Upper lobe of right lung (tissue), 1 donor: Measurements from ENCODE around the gene PLPP6. TPM values are rescaled to one million over a fixed set of nuclear protein-coding genes. Genes with fewer than 3 reads are reported as not detected.

Experiments
- ATAC-seq: fragments of 200-7000 bp; cut with Tn5 transposase; one replicate; pipeline ENCODE4 v1.9.1; 2020; ENCODE audit warnings: mild to moderate bottlenecking, moderate library complexity
- DNase-seq: peaks from one replicate; pipeline ENCODE4 v3.0.0-alpha.2; 2020
- H3K27ac ChIP-seq: fragments of 200-600 bp; one replicate; pipeline ENCODE4 v1.8.0; 2022
- H3K27me3 ChIP-seq: fragments of 200-600 bp; one replicate; pipeline ENCODE4 v1.8.0; 2022; ENCODE audit warnings: mild to moderate bottlenecking
- H3K36me3 ChIP-seq: fragments of 200-600 bp; one replicate; pipeline ENCODE4 v1.8.0; 2022
- H3K4me1 ChIP-seq: fragments of 200-600 bp; one replicate; pipeline ENCODE4 v1.8.0; 2022
- H3K4me3 ChIP-seq: fragments of 200-600 bp; one replicate; pipeline ENCODE4 v1.8.0; 2022; ENCODE audit warnings: mild to moderate bottlenecking
- H3K9me3 ChIP-seq: fragments of 200-600 bp; one replicate; pipeline ENCODE4 v1.8.0; 2022
- CTCF ChIP-seq: fragments of 200-600 bp; IDR thresholded peaks from one replicate; pipeline ENCODE4 v1.8.0; 2022; ENCODE audit warnings: antibody characterized with exemption
- intact Hi-C: fragments of 100-400 bp; cut with DNase I; formaldehyde crosslinking; loops from one replicate; pipeline ENCODE4 v1.11.0; 2022
- total RNA-seq: library from RNA; stranded (reverse); fragmentation: NEBNext Ultra II Directional; extraction: Animal tissue kit (Norgen Biotek cat#: 25700); gene quantifications from one replicate; pipeline ENCODE4 v1.2.1, GENCODE V29; 2021
- donor health status: DM: no; HTN: yes; CAD: no; lungs with severe emphysema.

Gene PLPP6
- total RNA-seq, 1 donor from 2014 or later = 5.5 TPM

DNA sequence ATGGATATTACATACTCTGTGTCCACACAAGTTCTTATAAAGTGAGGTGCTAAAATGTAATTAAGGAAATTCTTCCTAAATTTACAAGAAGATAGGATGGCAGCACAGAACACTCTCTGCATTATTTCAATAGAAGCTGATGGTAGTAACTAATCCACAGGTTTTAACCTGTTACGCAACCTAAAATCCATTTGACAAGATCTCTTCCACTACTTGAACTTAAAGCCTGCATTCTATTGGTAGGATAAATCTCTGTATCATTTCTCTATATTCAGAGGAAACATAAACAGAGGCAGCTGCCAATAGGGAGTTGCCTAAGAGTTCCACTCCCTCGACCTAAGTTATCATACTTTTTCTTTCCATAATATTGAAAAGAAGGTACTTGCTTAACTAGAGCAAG, 38.8 kb downstream of the PLPP6 start:
- Histone ChIP-seq H3K9me3 (no peaks in the 10 kb centered on the region), H3K27me3 (no peaks in the 10 kb centered on the region), H3K4me3 (no peak overlapping the region), H3K27ac (no peak overlapping the region), H3K4me1 (no peaks in the 10 kb centered on the region), H3K36me3 (peaks cover 78% of the 10 kb centered on the region)
- intact Hi-C loops = no loop called here
- TF ChIP-seq CTCF = no peak
- no peak for DNase-seq
- ATAC-seq = no peak

GRCh38 chr9:4701526-4701925, 39.4 kb downstream of the PLPP6 start:
- DNase-seq (no peak), ATAC-seq (no peak)
- Histone ChIP-seq H3K27ac (no peak overlapping the region), H3K27me3 (no peaks in the 10 kb centered on the region), H3K4me3 (no peak overlapping the region), H3K4me1 (no peaks in the 10 kb centered on the region), H3K36me3 (peaks cover 80% of the 10 kb centered on the region), H3K9me3 (no peaks in the 10 kb centered on the region)
- no peak for TF ChIP-seq CTCF
- intact Hi-C loops = no loop called here

DNA sequence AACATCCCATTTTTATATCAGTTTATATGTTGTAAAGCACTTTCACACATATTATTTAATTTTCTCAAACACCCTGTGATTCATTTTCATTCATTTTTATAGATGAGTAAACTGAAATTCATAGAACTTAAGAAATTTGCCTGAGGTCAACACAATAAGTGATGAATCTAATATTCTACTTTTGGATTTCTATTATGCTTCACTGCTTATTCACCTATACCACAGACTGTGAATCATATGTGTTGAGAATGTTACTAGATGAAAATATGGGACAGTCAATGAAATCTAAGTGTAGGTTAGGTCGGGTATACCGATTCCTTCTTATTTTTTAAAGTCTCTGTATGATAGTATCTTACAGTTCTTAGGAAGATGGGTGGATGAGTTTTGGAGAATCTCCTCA, 42.0 kb downstream of the PLPP6 start:
- ATAC-seq (no peak), DNase-seq (no peak)
- H3K4me3 ChIP-seq = no peak overlapping the region
- peaks cover 80% of the 10 kb centered on the region for H3K36me3 ChIP-seq
- H3K27me3 ChIP-seq = no peaks in the 10 kb centered on the region
- intact Hi-C loops = no loop called here
- H3K4me1 ChIP-seq = no peaks in the 10 kb centered on the region
- no peak for TF ChIP-seq CTCF
- no peaks in the 10 kb centered on the region for H3K9me3 ChIP-seq
- no peak overlapping the region for H3K27ac ChIP-seq

DNA sequence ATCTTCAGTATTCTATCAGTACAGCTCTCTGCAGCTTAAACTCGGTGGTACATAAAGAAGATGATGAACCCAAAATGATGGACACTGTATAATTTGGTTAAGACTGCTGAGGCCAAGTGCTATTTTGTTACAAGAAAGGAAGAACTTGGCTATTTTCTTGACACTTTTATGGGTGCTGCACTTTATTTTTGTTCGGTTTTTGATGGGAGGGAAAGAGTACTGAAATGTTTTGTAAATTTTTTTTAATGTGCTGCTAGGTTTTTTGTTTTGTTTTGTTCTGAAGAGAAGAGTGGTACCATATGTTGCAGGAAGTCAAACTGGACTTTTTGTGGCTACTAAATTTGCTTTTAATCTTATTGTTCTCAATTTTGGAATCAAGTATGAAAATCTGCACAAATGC, 43.9 kb downstream of the PLPP6 start:
- intact Hi-C loops = no loop called here
- no peak overlapping the region for H3K27ac ChIP-seq
- ATAC-seq (no peak), DNase-seq (no peak)
- TF ChIP-seq CTCF = no peak
- no peaks in the 10 kb centered on the region for H3K9me3 ChIP-seq
- peaks cover 68% of the 10 kb centered on the region for H3K36me3 ChIP-seq
- H3K27me3 ChIP-seq = no peaks in the 10 kb centered on the region
- H3K4me1 ChIP-seq = no peaks in the 10 kb centered on the region
- no peak overlapping the region for H3K4me3 ChIP-seq

DNA sequence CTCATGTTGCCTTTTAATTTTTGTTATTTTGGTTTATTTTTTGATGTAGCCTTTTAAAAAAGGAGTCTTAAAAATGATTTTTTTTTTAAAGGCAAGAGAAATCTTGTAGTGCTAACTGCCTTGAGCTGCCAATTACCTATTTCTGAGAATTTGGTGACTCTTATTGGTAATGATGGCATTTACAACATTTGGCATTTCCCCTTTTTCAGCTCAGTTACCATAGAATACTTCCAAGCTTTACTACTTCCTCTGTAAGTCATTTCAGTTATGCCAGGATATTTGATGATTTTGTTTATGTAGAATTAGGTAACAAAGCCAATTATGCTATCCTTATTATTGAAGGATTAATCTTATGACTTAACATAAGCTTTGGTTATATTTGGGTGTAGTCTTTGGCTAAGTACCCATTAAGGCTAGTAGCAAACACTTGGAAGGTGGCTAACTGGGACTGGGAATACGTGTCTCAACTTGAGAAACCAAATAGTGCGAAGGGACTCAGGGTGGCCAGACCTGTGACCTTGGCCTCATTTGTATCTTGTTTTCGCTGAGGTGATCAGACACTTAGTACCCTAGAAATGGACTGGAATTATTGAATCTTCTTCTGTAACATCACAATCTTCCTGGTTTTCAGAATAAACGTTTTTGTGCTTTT, 45.0 kb downstream of the PLPP6 start:
- H3K9me3 ChIP-seq = no peaks in the 10 kb centered on the region
- ATAC-seq (no peak), DNase-seq (no peak)
- H3K36me3 ChIP-seq = peaks cover 62% of the 10 kb centered on the region
- H3K27me3 ChIP-seq = no peaks in the 10 kb centered on the region
- no peak overlapping the region for H3K4me3 ChIP-seq
- no peak for TF ChIP-seq CTCF
- intact Hi-C loops = no loop called here
- H3K27ac ChIP-seq = no peak overlapping the region
- no peaks in the 10 kb centered on the region for H3K4me1 ChIP-seq

DNA sequence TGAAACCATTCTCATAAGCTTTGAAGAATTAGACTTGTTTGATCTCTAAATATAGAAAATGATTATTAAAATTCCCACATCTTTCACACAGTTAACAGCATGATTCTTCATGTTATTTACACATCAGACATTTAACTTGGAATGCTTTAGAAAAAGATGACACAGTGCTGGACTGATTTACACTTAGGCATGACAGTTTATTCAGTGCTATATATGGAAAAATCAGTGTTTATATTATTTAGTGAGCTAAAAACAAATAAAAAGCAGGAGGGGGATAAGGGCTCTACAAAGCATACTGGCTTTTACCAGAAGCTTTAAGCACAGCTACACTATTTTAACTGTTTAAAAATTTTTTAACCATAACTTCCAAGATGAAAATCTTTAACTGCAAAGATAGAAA, 47.3 kb downstream of the PLPP6 start:
- intact Hi-C loops = no loop called here

More for the DNA sequence above, 47.3 kb downstream of the PLPP6 start:
- ATAC-seq = no peak
- no peak for TF ChIP-seq CTCF
- no peak overlapping the region for H3K27ac ChIP-seq
- H3K27me3 ChIP-seq = no peaks in the 10 kb centered on the region
- no peak overlapping the region for H3K4me3 ChIP-seq
- H3K9me3 ChIP-seq = no peaks in the 10 kb centered on the region
- H3K36me3 ChIP-seq = peaks cover 61% of the 10 kb centered on the region
- H3K4me1 ChIP-seq = no peaks in the 10 kb centered on the region
- no peak for DNase-seq
